Measurements from ENCODE around the gene FSTL4.

Gene FSTL4

GRCh38 chr5:133338504-133339355 lies 273.6 kb downstream of the FSTL4 start:
- DNase-seq (ENCODE audit: extremely low spot score, insufficient read length, low read depth) (no peak), FAIRE-seq (no peak)

GRCh38 chr5:133337795-133338445 lies 274.4 kb downstream of the FSTL4 start:
- DNase-seq (ENCODE audit: extremely low spot score, insufficient read length, low read depth): no peak
- peak; percentile 24 for FAIRE-seq

GRCh38 chr5:133336969-133337410 lies 275.4 kb downstream of the FSTL4 start:
- DNase-seq (ENCODE audit: extremely low spot score, insufficient read length, low read depth): no peak
- no peak for FAIRE-seq

- FAIRE-seq (no peak), DNase-seq (ENCODE audit: extremely low spot score, insufficient read length, low read depth) (no peak)
Observed at GRCh38 chr5:133336121-133336968, 276.0 kb downstream of the FSTL4 start.

GRCh38 chr5:133334796-133335639 lies 277.3 kb downstream of the FSTL4 start:
- FAIRE-seq (no peak), DNase-seq (ENCODE audit: extremely low spot score, insufficient read length, low read depth) (no peak)

- FAIRE-seq (no peak), DNase-seq (ENCODE audit: extremely low spot score, insufficient read length, low read depth) (no peak)
Observed at GRCh38 chr5:133333326-133334150, 278.8 kb downstream of the FSTL4 start.

GRCh38 chr5:133332439-133333024 lies 279.8 kb downstream of the FSTL4 start:
- no peak for FAIRE-seq

GRCh38 chr5:133331941-133332340 lies 280.4 kb downstream of the FSTL4 start:
- FAIRE-seq: no peak
- no peak for DNase-seq (ENCODE audit: extremely low spot score, insufficient read length, low read depth)

More at GRCh38 chr5:133332439-133333024, 279.8 kb downstream of the FSTL4 start:
- DNase-seq (ENCODE audit: extremely low spot score, insufficient read length, low read depth): no peak

- no peak for DNase-seq (ENCODE audit: extremely low spot score, insufficient read length, low read depth)
- FAIRE-seq: no peak
Observed at GRCh38 chr5:133330956-133331355, 281.4 kb downstream of the FSTL4 start.

GRCh38 chr5:133328800-133329199 lies 283.5 kb downstream of the FSTL4 start:
- no peak for FAIRE-seq
- DNase-seq (ENCODE audit: extremely low spot score, insufficient read length, low read depth): no peak

GRCh38 chr5:133327946-133328401 lies 284.4 kb downstream of the FSTL4 start:
- FAIRE-seq (no peak), DNase-seq (ENCODE audit: extremely low spot score, insufficient read length, low read depth) (no peak)

- DNase-seq (ENCODE audit: extremely low spot score, insufficient read length, low read depth) (no peak), FAIRE-seq (no peak)
Observed at GRCh38 chr5:133326361-133326760, 286.0 kb downstream of the FSTL4 start.

GRCh38 chr5:133325864-133326263 lies 286.5 kb downstream of the FSTL4 start:
- no peak for FAIRE-seq
- no peak for DNase-seq (ENCODE audit: extremely low spot score, insufficient read length, low read depth)

GRCh38 chr5:133324926-133325325 lies 287.4 kb downstream of the FSTL4 start:
- FAIRE-seq: no peak
- no peak for DNase-seq (ENCODE audit: extremely low spot score, insufficient read length, low read depth)

GRCh38 chr5:133323494-133324457 lies 288.6 kb downstream of the FSTL4 start:
- DNase-seq (ENCODE audit: extremely low spot score, insufficient read length, low read depth): no peak
- no peak for FAIRE-seq

- FAIRE-seq (no peak), DNase-seq (ENCODE audit: extremely low spot score, insufficient read length, low read depth) (no peak)
Observed at GRCh38 chr5:133322743-133323142, 289.6 kb downstream of the FSTL4 start.

GRCh38 chr5:133321833-133322420 lies 290.4 kb downstream of the FSTL4 start:
- DNase-seq (ENCODE audit: extremely low spot score, insufficient read length, low read depth): no peak
- FAIRE-seq: peak; percentile 84

Measured in GM18507 (cell line).